H54 (cell line): ENCODE measurements around the gene MAN1C1.
"Not testable (repeated sequence)": the region's sequence is repeated elsewhere in the genome, so short reads cannot be mapped to it uniquely, and the experiment has no call there.

Experiments
- DNase-seq: peaks from one replicate; pipeline ENCODE4 v3.0.0; 2011; ENCODE audit warnings: low spot score, mixed read lengths; ENCODE audit not compliant: insufficient read length
- FAIRE-seq: peaks from 3 replicates; lab custom pipeline; 2011; peaks lifted over from hg19 to GRCh38; lab: Jason Lieb, UNC
- POLR2A ChIP-seq: IDR thresholded peaks from 2 replicates; pipeline ENCODE4 v1.6.1; 2011; ENCODE audit warnings: low read depth, mild to moderate bottlenecking, low read length

Gene MAN1C1

DNA sequence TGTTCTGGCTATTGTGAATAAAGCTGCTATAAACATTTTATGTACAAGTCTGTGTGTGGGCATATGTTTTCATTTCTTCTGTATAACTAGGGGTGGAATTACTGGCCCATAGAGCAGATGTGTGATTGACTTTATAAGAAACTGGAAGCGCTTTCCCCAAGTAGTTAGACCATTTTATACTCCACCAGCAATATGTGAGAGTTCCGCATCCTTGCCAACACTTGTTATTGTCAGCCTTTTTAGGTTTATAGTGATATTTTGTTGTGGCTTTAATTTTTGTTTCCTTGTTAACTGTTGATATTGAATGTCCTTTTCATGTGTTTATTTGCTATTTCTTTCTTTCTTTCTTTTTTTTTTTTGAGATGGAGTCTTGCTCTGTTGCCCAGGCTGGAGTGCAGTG, 9.4 kb downstream of the MAN1C1 start:
- DNase-seq (no peak), FAIRE-seq (no peak)
- no peak for TF ChIP-seq POLR2A

DNA sequence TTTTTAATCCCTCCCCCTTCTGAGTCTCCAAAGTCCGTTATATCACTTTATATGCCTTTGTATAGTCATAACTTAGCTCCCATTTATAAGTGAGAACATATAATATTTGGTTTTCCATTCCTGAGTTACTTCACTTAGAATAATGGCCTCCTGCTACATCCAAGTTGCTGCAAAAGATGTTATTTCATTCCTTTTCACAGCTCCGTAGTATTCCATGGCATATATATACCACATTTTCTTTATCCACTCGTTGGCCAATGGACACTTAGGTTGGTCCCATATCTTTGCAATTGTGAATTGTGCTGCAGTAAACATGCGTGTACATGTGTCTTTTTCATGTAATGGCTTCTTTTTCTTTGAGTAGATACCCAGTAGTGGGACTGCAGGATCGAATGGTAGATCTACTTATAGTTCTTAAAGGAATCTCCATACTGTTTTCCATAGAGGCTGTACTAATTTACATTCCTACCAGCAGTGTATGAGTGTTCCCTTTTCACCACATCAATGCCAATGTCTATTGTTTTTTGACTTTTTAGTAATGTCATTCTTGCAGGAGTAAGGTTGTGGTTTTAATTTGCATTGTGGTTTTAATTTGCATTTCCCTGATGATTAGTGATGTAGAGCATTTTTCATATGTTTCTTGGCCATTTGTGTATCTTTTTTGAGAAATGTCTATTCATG, 12.3 kb downstream of the MAN1C1 start:
- DNase-seq, result no peak
- no peak for TF ChIP-seq POLR2A
- no peak for FAIRE-seq

DNA sequence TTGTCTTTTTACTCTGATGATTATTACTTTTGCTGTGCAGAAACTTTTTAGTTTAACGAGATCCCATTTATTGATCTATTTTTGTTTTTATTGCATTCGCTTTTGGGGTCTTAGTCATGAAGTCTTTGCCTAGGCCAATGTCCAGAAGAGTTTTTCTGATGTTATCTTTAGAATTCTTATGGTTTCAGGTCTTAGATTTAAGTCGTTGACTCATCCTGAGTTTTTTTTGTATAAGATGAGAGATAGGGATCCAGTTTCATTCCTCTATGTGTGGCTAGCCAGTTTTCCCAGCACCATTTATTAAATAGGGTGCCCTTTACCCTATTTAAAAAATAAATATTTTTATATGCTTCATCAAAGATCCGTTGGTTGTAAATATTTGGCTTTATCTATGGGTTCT, 13.2 kb downstream of the MAN1C1 start:
- no peak for FAIRE-seq
- TF ChIP-seq POLR2A, result no peak

DNA sequence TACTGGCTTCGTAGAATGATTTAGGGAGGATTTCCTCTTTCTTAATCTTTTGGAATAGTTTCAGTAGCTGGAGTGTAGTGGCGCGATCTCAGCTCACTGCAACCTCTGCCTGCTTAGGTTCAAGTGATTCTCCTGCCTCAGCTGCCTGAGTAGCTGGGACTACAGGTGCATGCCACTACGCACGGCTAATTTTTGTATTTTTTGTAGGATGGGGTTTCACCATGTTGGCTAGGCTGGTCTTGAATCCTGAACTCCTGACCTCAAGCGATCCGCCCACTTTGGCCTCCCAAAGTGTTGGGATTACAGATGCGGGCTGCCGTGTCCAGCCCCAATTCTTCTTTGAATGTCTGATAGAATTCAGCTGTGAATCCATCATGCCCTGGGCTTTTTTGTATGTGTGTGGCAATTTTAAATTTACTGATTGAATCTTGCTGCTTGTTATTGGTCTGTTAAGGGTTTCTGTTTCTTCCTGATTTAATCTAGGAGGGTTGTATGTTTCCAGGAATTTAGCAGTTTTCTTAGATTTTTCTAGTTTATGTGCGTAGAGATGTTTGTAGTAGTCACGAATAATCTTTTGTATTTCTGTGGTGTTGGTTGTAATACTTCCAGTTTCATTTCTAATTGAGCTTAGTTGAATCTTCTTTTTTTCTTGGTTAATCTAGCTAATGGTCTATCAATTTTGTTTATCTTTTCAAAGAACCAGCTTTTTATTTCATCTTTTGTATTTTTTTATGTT, 15.3 kb downstream of the MAN1C1 start:
- TF ChIP-seq POLR2A, result no peak

More for the DNA sequence above, 13.2 kb downstream of the MAN1C1 start:
- DNase-seq, result no peak

DNA sequence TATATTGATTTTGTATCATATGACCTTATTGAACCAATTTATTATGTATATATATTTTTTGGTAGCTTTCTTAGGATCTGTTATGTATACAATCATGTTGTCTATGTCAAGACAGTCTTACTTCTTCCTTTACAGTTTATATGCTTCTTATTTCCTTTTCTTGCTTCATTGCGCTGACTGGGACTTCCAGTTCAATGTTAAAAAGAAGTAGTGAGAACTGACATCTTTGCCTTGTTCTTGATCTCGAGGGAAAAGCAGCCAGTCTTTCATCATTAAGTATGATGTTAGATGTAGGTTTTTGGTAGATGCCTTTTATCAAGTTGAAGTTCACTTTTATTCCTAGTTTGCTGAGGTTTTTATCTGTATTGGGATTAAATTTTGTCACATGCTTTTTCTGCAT, 17.5 kb downstream of the MAN1C1 start:
- no peak for TF ChIP-seq POLR2A
- no peak for DNase-seq
- FAIRE-seq, result no peak

More for the DNA sequence above, 15.3 kb downstream of the MAN1C1 start:
- DNase-seq, result no peak
- no peak for FAIRE-seq

DNA sequence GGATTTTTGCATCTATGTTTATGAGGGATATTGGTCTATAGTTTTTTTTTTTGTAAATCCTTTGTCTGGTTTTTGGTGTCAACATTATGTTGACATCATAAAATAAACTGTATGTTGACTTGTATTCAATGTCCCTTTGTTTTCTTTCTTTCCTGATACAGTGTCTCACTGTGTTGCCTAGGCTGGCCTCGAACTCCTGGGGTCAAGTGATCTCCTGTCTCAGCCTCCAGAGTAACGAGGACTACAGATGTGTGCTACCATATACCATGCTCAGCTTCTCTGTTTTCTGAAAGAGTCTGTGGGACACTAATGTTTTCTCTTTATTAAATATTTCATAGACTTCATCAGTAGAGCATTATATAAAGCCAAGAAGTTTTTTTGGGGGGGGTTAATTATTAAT, 18.3 kb downstream of the MAN1C1 start:
- no peak for TF ChIP-seq POLR2A
- DNase-seq, result no peak
- FAIRE-seq, result no peak

DNA sequence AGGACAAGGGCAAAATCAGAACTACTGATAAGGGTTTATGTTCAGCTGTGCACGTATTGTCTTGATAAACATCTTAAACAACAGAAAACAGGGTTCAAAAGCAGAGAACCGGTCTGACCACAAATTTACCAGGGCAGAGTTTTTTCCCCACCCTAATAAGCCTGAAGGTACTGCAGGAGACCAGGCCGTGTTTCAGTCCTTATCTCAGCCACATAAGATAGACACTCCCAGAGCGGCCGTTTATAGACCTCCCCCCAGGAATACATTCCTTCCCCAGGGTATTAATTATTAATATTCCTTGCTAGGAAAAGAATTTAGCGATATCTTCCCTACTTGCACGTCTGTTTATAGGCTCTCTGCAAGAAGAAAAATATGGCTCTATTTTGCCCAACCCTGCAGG, 19.6 kb downstream of the MAN1C1 start:
- not testable (repeated sequence) for DNase-seq, FAIRE-seq

DNA sequence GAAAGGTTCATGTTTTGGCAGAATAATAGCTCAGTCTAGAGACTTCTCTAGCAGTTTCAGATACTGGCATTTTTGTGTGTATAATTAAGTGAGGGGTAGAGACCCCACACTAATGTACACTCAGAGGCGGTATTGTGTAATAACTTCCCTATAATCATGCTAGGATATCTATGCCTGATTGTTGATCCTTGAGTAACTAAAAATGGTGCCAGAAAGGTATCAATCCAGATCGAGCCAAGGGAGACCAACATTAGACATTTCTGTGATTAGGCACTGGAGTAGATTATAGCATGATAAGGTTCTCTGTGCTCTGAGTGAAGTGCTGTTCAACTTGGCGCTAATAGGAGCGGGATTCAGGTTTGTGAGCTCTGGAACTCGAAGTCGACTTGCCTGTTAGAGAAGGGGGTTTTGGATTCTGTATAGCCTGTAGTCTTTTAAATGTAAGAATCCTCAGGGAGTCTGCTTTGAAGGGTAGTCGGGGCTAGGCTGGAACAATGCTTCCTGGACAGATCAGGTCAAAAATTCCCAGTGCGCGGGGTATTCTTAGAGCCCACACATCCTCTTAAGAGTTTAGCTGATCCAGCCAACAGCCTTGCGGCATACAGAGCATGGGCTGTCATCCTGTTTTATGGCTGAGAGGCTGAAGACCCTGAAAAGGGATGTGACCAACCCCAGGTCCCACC, 24.2 kb downstream of the MAN1C1 start:
- no peak for FAIRE-seq
- no peak for DNase-seq
- no peak for TF ChIP-seq POLR2A

DNA sequence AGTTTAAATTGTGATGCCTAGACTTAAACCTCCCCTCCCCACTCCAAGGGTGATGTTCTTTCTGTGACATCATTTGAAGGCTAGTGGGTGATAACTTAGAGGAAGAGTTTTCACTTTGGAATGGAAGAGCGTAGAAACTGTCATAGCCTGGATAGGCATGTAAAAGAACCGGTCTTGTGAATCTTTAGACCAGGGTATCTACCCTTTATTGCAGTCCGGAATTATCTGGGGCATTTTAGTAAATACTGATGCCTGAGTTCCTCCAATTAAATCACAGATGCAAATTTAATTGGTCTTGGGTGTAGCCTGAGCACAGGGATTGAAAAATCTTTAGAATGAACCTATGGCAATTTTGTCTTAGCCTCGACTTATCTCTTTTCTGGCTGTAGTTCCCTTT, 24.7 kb downstream of the MAN1C1 start:
- no peak for DNase-seq
- no peak for FAIRE-seq
- TF ChIP-seq POLR2A, result no peak

DNA sequence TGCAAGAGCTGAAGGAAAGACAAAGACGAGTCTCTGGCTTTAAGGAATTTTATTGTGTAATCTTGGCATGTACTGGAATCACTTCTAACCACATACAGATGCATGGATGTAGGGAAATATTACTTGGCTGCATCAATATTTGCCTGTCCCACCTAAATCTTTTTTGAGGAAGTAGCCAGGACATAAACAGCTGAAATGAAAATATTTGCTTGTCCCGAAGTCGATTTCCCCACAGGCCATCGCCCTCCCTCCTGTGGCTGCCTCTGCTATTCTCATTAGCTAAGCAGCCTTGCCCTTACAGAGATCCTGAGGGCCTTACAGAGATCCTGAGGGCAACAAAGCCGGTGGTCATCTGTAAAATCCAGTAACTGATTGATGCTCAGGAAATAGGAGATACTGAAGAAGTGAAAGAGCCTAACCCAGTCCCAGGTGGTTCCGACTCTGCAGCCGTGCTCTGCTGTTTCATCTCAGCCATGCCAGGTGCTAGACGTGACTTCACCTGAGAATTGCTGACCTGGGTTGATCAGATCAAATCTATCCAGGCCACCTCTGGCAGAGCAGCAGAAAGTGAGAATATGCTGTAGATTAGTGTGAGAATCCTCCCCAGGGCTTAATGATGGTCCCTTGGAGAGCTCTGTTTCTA, 25.5 kb downstream of the MAN1C1 start:
- FAIRE-seq (no peak), DNase-seq (no peak)
- no peak for TF ChIP-seq POLR2A

DNA sequence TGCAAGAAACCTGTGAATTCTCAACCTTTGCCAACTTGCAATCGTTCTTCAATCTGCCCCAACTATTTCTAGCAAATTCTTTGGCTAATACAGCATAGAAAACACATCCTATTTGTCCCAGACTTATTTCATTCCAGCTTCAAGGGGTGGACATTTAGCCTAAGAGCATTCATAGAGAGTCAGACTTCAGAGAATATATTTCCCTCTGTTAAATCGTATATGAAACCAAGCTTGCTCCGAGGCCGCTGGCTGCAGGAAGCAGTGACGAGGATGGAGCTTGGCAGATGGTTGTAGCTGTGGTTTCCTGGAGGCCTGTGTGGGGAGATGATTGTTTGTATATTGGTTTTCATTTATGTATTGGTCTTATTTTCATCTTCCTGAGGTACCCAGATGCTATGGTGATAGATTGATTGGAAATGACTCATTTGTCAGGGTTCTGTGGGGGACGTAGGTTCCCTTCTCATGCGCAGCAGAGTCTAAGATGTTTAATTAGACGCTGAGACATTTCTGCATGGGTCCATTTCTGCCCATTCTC, 26.1 kb downstream of the MAN1C1 start:
- FAIRE-seq (no peak), DNase-seq (no peak)
- TF ChIP-seq POLR2A, result no peak

DNA sequence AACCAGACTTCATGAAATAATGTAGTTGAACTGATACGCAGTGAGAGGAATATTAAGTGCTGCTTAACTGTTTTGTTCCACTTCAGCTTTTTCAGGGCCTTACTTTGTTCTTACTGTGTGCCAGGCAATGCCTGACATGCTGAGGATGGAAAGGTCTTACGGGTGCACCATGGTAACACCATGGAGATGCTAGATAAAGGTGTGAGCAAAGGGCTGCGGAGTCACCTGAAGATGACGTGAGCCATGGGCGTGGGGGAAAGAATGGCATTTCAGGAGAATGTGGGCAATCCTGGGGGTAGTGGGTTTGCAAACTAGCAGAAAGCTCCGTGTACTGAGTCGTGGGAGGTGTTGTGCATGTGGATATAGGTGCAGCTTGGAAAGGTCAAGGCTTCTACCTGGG, 27.3 kb downstream of the MAN1C1 start:
- no peak for TF ChIP-seq POLR2A
- no peak for DNase-seq
- no peak for FAIRE-seq

DNA sequence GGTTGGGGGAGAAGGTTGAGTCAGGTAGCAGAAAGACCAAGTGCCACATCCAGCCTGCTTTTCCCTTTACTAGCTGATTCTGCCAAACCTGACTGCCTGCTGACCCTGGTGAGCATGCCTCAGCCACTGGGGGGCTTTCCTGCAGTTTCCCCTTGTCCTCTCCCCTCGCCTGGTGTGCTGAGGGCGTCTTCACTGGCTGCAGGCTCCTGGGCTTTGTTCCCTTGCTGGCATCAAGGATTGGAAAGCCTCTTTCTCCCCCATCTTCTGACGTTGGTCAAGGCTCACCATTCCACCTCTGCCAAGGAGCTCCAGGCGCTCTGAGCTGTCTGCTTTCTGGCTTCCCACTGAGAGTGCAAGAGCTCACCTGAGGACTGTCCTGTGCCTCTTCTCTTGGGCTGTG, 28.4 kb downstream of the MAN1C1 start:
- FAIRE-seq, result no peak
- no peak for TF ChIP-seq POLR2A
- DNase-seq, result no peak
